Thyroid gland (tissue), 4 donors: ENCODE measurements around the gene LAMA4.

Source experiments
- POLR2A ChIP-seq, 2 donors: fragments of 450-650 bp; IDR thresholded peaks; one replicate each; pipeline ENCODE4 v1.6.1; 2017; ENCODE audit warnings: antibody characterized with exemption in 2 of 2, mild to moderate bottlenecking in 2 of 2, moderate library complexity in 1 of 2
- TF ChIP-seq, protein P1 (sequence below), 6 experiments: fragments of 200-600 bp in 3 of 6; fragments of 450-650 bp in 3 of 6; sonication (generic) in 3 of 6; IDR thresholded peaks; one replicate each; pipeline ENCODE4 v1.5.1; 2016 to 2019; ENCODE audit warnings: antibody characterized with exemption in 6 of 6, mild to moderate bottlenecking in 2 of 6, inconsistent platforms in 1 of 6, moderate library complexity in 1 of 6

DNA sequence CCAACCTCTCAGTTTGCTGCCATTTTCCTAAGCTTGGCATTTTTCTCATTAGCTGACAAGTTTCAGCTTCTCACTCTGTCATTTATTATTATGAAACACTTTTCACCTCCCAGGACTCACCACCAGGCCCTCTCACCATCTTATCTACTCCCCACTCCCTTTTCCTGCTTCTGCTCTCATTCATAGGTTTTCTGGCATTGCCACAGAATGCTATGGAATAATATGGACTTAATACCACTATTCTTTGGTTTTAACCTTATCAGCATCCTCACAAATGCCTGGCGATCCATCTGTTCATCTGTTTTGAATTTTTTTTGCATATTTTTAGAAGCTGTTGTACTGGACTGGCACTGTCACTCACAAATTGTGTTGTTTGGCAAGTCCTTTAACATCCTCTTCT, 16.4 kb upstream of the LAMA4 start:
- no peak for TF ChIP-seq POLR2A (IDR thresholded peaks at IDR 0.05)
- TF ChIP-seq, protein P1, sequence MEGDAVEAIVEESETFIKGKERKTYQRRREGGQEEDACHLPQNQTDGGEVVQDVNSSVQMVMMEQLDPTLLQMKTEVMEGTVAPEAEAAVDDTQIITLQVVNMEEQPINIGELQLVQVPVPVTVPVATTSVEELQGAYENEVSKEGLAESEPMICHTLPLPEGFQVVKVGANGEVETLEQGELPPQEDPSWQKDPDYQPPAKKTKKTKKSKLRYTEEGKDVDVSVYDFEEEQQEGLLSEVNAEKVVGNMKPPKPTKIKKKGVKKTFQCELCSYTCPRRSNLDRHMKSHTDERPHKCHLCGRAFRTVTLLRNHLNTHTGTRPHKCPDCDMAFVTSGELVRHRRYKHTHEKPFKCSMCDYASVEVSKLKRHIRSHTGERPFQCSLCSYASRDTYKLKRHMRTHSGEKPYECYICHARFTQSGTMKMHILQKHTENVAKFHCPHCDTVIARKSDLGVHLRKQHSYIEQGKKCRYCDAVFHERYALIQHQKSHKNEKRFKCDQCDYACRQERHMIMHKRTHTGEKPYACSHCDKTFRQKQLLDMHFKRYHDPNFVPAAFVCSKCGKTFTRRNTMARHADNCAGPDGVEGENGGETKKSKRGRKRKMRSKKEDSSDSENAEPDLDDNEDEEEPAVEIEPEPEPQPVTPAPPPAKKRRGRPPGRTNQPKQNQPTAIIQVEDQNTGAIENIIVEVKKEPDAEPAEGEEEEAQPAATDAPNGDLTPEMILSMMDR (IDR thresholded peaks at IDR 0.05) = no peak
